H1 (cell line): Measurements from ENCODE around the gene GOSR1. TPM values are rescaled to one million over a fixed set of nuclear protein-coding genes. Genes with fewer than 3 reads are reported as not detected.

Experiments used
- CTCF ChIA-PET: fragments of 300-600 bp; sonication (Branson Sonifier 250); formaldehyde crosslinking; loops from one replicate; lab custom pipeline; 2021; ENCODE audit not compliant: partially characterized antibody; lab: Charles Lee
- POLR2A ChIA-PET: fragments of 300-600 bp; sonication (Branson Sonifier 250); formaldehyde crosslinking; loops from one replicate; lab custom pipeline; 2021; ENCODE audit warnings: inconsistent platforms; ENCODE audit not compliant: partially characterized antibody; lab: Charles Lee
- DNase-seq, 2 experiments: peaks; one replicate each; pipeline versions ENCODE4 v3.0.0 to v3.0.0-alpha.2; 2010 to 2022; ENCODE audit warnings: low spot score in 2 of 2, low read depth in 1 of 2, mixed read lengths in 1 of 2
- FAIRE-seq: peaks from 2 replicates; lab custom pipeline; 2011; peaks lifted over from hg19 to GRCh38; lab: Jason Lieb, UNC
- H2AFZ ChIP-seq: 2 replicates; pipeline ENCODE4 v1.8.1; 2012; ENCODE audit warnings: low read length, inconsistent platforms
- H2AK5ac ChIP-seq: 2 replicates; pipeline ENCODE4 v1.6.1; 2013; ENCODE audit warnings: low read depth, low read length
- H2BK120ac ChIP-seq: replicated peaks from 2 replicates; pipeline ENCODE3; 2013; ENCODE audit warnings: low read depth, low read length, inconsistent platforms
- H2BK12ac ChIP-seq: 2 replicates; pipeline ENCODE4 v1.6.1; 2013; ENCODE audit warnings: low read depth, low read length
- H2BK15ac ChIP-seq: 2 replicates; pipeline ENCODE4 v1.6.1; 2013; ENCODE audit warnings: low read length
- H2BK20ac ChIP-seq: 2 replicates; pipeline ENCODE4 v1.6.1; 2013; ENCODE audit warnings: low read length
- H2BK5ac ChIP-seq: 2 replicates; pipeline ENCODE4 v1.6.1; 2013; ENCODE audit warnings: low read depth, low read length
- H3K14ac ChIP-seq: 2 replicates; pipeline ENCODE4 v1.6.1; 2013; ENCODE audit warnings: inconsistent platforms; ENCODE audit not compliant: insufficient read length
- H3K18ac ChIP-seq: 2 replicates; pipeline ENCODE4 v1.6.1; 2013; ENCODE audit warnings: low read length; ENCODE audit errors: extremely low read depth
- H3K23ac ChIP-seq: 2 replicates; pipeline ENCODE4 v1.6.1; 2013; ENCODE audit warnings: inconsistent platforms; ENCODE audit not compliant: insufficient read length
- H3K23me2 ChIP-seq: 2 replicates; pipeline ENCODE4 v1.6.1; 2013; ENCODE audit warnings: low read depth, low read length
- H3K27ac ChIP-seq: 2 replicates; pipeline ENCODE4 v1.6.1; 2011; ENCODE audit warnings: low read depth, low read length, inconsistent platforms
- H3K27me3 ChIP-seq, 4 experiments: replicated peaks in 1 of 4; 1 replicate in 1 of 4; 2 replicates in 3 of 4; pipeline versions ENCODE4 v1.6.1 to v1.8.1; 2011 to 2013; ENCODE audit warnings: low read length in 3 of 4, mild to moderate bottlenecking in 3 of 4, inconsistent platforms in 2 of 4, mixed read lengths in 2 of 4, moderate library complexity in 1 of 4; ENCODE audit not compliant: control insufficient read depth in 3 of 4, insufficient read depth in 3 of 4; ENCODE audit errors: extremely low read depth in 1 of 4
- H3K36me3 ChIP-seq, 4 experiments: 2 replicates each; pipeline versions ENCODE4 v1.6.1 to v1.8.1; 2011 to 2013; ENCODE audit warnings: mild to moderate bottlenecking in 4 of 4, low read length in 3 of 4, moderate library complexity in 2 of 4, control low read depth in 1 of 4, inconsistent platforms in 1 of 4; ENCODE audit not compliant: insufficient read depth in 4 of 4, control insufficient read depth in 2 of 4
- H3K4ac ChIP-seq: replicated peaks from 2 replicates; pipeline ENCODE3; 2013; ENCODE audit warnings: low read length, low read depth, mixed read lengths, inconsistent platforms; ENCODE audit not compliant: insufficient read length
- H3K4me1 ChIP-seq, 4 experiments: replicated peaks in 1 of 4; 1 replicate in 1 of 4; 2 replicates in 3 of 4; pipeline versions ENCODE4 v1.6.1 to v1.8.1; 2011 to 2013; ENCODE audit warnings: low read length in 3 of 4, inconsistent platforms in 2 of 4, mixed read lengths in 1 of 4; ENCODE audit not compliant: insufficient read depth in 4 of 4, control insufficient read depth in 3 of 4
- H3K4me2 ChIP-seq, 2 experiments: 2 replicates each; pipeline versions ENCODE4 v1.6.1 to v1.8.1; 2011 to 2013; ENCODE audit warnings: low read depth in 2 of 2, low read length in 2 of 2, control low read depth in 1 of 2, inconsistent platforms in 1 of 2, mild to moderate bottlenecking in 1 of 2; ENCODE audit not compliant: insufficient read depth in 1 of 2
- H3K4me3 ChIP-seq, 4 experiments: fragments of 200-600, 300-600 bp in 1 of 4; sonication (generic), shearing (Covaris generic), sonication (Bioruptor Twin) in 1 of 4; 2 replicates each; pipeline versions ENCODE4 v1.5.1 to v1.8.1; 2011 to 2016; ENCODE audit warnings: low read length in 4 of 4, low read depth in 3 of 4, control low read depth in 2 of 4, inconsistent platforms in 2 of 4, mild to moderate bottlenecking in 2 of 4, mixed read lengths in 1 of 4, moderate library complexity in 1 of 4; ENCODE audit not compliant: insufficient read depth in 2 of 4; ENCODE audit errors: extremely low read depth in 1 of 4
- H3K56ac ChIP-seq: replicated peaks from 2 replicates; pipeline ENCODE3; 2013; ENCODE audit warnings: low read depth, mild to moderate bottlenecking, mixed read lengths, low read length, inconsistent platforms; ENCODE audit not compliant: insufficient read length
- H3K79me1 ChIP-seq: 2 replicates; pipeline ENCODE4 v1.6.1; 2013; ENCODE audit warnings: low read depth, low read length, control low read depth
- H3K79me2 ChIP-seq, 2 experiments: 2 replicates each; pipeline versions ENCODE4 v1.6.1 to v1.8.1; 2012 to 2013; ENCODE audit warnings: low read length in 2 of 2, mild to moderate bottlenecking in 2 of 2, inconsistent platforms in 1 of 2; ENCODE audit not compliant: insufficient read depth in 2 of 2, control insufficient read depth in 1 of 2
- H3K9ac ChIP-seq, 4 experiments: replicated peaks in 1 of 4; 1 replicate in 1 of 4; 2 replicates in 3 of 4; pipeline versions ENCODE4 v1.6.1 to v1.8.1; 2011 to 2013; ENCODE audit warnings: low read depth in 3 of 4, low read length in 3 of 4, control low read depth in 2 of 4, mild to moderate bottlenecking in 2 of 4, moderate library complexity in 2 of 4, inconsistent platforms in 1 of 4; ENCODE audit errors: extremely low read depth in 1 of 4
- H3K9me3 ChIP-seq, 2 experiments: 2 replicates each; pipeline versions ENCODE4 v1.6.1 to v1.8.1; 2012 to 2013; ENCODE audit warnings: mild to moderate bottlenecking in 2 of 2, moderate library complexity in 2 of 2, control low read depth in 1 of 2, inconsistent platforms in 1 of 2, low read depth in 1 of 2, low read length in 1 of 2, mixed read lengths in 1 of 2; ENCODE audit not compliant: insufficient read depth in 2 of 2
- H4K20me1 ChIP-seq, 2 experiments: replicated peaks in 1 of 2; 2 replicates each; pipeline versions ENCODE3 to v1.8.1; 2011 to 2013; ENCODE audit warnings: inconsistent platforms in 2 of 2, low read length in 2 of 2, mild to moderate bottlenecking in 1 of 2; ENCODE audit not compliant: insufficient read depth in 2 of 2, control insufficient read depth in 1 of 2
- H4K5ac ChIP-seq: 2 replicates; pipeline ENCODE4 v1.6.1; 2013; ENCODE audit warnings: low read length, low read depth, mixed read lengths, inconsistent platforms; ENCODE audit not compliant: insufficient read length
- H4K8ac ChIP-seq: 2 replicates; pipeline ENCODE4 v1.8.0; 2013; ENCODE audit warnings: mild to moderate bottlenecking, moderate library complexity, low read length, inconsistent platforms; ENCODE audit not compliant: insufficient read depth; ENCODE audit errors: extremely low read depth
- H4K91ac ChIP-seq: replicated peaks from 2 replicates; pipeline ENCODE3; 2013; ENCODE audit warnings: low read length, mixed read lengths, inconsistent platforms; ENCODE audit not compliant: insufficient read length
- BRCA1 ChIP-seq: IDR thresholded peaks from 2 replicates; pipeline ENCODE4 v1.6.1; 2012; ENCODE audit warnings: low read depth, low read length, improper control_type of control experiment
- CBX5 ChIP-seq: fragments of 300-800, 300-1000 bp; sonication (generic); IDR thresholded peaks from 2 replicates; pipeline ENCODE4 v1.7.1; 2016; ENCODE audit warnings: antibody characterized with exemption, low read length, low read depth
- CBX8 ChIP-seq: fragments of 300-800, 300-1000 bp; sonication (generic); IDR thresholded peaks from 2 replicates; pipeline ENCODE4 v1.7.1; 2016; ENCODE audit warnings: low read depth, low read length, borderline replicate concordance
- EZH2 ChIP-seq: fragments of 200-600 bp; sonication (generic); IDR thresholded peaks from 2 replicates; pipeline ENCODE4 v1.7.1; 2012; ENCODE audit warnings: low read depth, mild to moderate bottlenecking, moderate library complexity, low read length, inconsistent platforms; ENCODE audit not compliant: severe bottlenecking
- FOSL1 ChIP-seq: IDR thresholded peaks from 2 replicates; pipeline ENCODE4 v1.6.1; 2011; ENCODE audit warnings: mild to moderate bottlenecking, low read depth, low read length, moderate library complexity; ENCODE audit not compliant: insufficient read depth
- GABPA ChIP-seq: IDR thresholded peaks from 2 replicates; pipeline ENCODE4 v1.6.1; 2011; ENCODE audit warnings: mild to moderate bottlenecking, low read length, moderate library complexity, borderline replicate concordance; ENCODE audit not compliant: insufficient read depth
- GTF2F1 ChIP-seq: IDR thresholded peaks from 2 replicates; pipeline ENCODE4 v1.6.1; 2012; ENCODE audit warnings: low read depth, low read length, improper control_type of control experiment, borderline replicate concordance
- JUND ChIP-seq: IDR thresholded peaks from 2 replicates; pipeline ENCODE4 v1.6.1; 2011; ENCODE audit warnings: mild to moderate bottlenecking, improper control_type of control experiment, low read length
- MAX ChIP-seq: IDR thresholded peaks from 2 replicates; pipeline ENCODE4 v1.6.1; 2012; ENCODE audit warnings: inconsistent platforms
- RAD21 ChIP-seq, 2 experiments: IDR thresholded peaks in 1 of 2; conservative IDR thresholded peaks in 1 of 2; 2 replicates each; pipeline ENCODE4 v1.6.1; 2011; ENCODE audit warnings: low read depth in 2 of 2, low read length in 2 of 2, improper control_type of control experiment in 1 of 2, inconsistent platforms in 1 of 2, mild to moderate bottlenecking in 1 of 2, moderate library complexity in 1 of 2
- SIN3A ChIP-seq, 2 experiments: IDR thresholded peaks in 1 of 2; conservative IDR thresholded peaks in 1 of 2; 2 replicates each; pipeline ENCODE4 v1.6.1; 2011 to 2012; ENCODE audit warnings: low read length in 2 of 2, improper control_type of control experiment in 1 of 2, low read depth in 1 of 2, mild to moderate bottlenecking in 1 of 2
- SIX5 ChIP-seq: IDR thresholded peaks from 2 replicates; pipeline ENCODE4 v1.6.1; 2011; ENCODE audit warnings: mild to moderate bottlenecking, low read depth, low read length
- TBP ChIP-seq: IDR thresholded peaks from 2 replicates; pipeline ENCODE4 v1.6.1; 2011; ENCODE audit warnings: low read depth, low read length, improper control_type of control experiment
- WGBS, 2 experiments: shearing (Covaris generic) in 1 of 2; methylation state at CpG; one replicate each; pipeline versions ENCODE4 v1.1.6 to v1.1.7; 2013 to 2015; ENCODE audit warnings: low lambda C conversion rate in 2 of 2, mixed read lengths in 2 of 2, inconsistent platforms in 1 of 2, low coverage in 1 of 2, missing lambda C conversion rate in 1 of 2; ENCODE audit not compliant: insufficient replicate concordance in 2 of 2, insufficient coverage in 1 of 2, insufficient read length in 1 of 2; ENCODE audit errors: extremely low coverage in 1 of 2, missing lambda C conversion rate in 1 of 2; 5-methylcytosine and 5-hydroxymethylcytosine counted together
- polyA plus RNA-seq, 7 experiments: library from polyadenylated mRNA; depleted of rRNA in 3 of 7; stranded (reverse) in 5 of 7; unstranded in 2 of 7; fragments of >200 nt in 5 of 7; fragments of 200-250 nt in 2 of 7; gene quantifications; 1 replicate in 5 of 7; 2 replicates in 1 of 7; 4 replicates in 1 of 7; pipeline versions ENCODE4 v1.2.1 to v1.2.3, GENCODE V29; 2011 to 2013; ENCODE audit warnings: missing spikeins in 2 of 7, mixed read lengths in 2 of 7
- total RNA-seq: library from RNA; stranded (reverse); fragmentation: NEBNext Ultra II Directional; extraction: Animal tissue kit (Norgen Biotek cat#: 25700); gene quantifications from 2 replicates; pipeline ENCODE4 v1.2.1, GENCODE V29; 2021

Gene GOSR1
- total and polyA plus RNA-seq, 2 of the 8 experiments (the other 6 are each of a cell fraction or from before 2014, with no cell fraction given), result 9.2 to 43.3 TPM

DNA sequence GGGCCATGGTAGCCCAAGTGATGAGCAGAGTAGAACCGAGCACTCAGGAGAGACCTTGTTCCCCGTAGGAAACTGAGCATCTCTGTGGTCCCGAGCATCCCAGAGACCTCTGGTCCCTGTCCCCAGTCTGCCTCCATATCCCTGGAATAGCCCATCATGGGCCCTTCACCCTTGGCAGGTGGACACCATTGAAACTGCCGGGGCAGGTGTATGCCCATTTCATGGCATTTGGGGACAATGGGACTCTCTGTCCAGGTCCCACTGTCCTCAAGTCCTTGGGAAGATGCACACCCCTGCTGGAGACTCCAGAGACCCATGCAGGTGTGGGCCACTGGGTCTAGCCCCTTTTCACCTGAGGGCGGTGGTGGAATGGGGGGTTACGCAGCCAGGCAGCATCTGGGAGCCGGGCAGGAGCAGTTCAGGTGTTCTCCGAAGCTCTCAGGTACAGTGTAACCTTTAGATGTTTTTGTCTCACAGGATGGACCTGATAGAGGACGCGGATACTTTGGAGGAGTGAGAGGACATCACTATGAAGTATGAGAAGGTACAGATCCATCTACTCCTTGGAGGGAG is 75.9 kb downstream of the GOSR1 start:
- Histone ChIP-seq H4K8ac (no peak overlapping the region; the same call in 1 of the 2 replicates), H4K5ac (no peak overlapping the region), H3K4ac (no peak overlapping the region), H2AK5ac (no peak overlapping the region), H3K27me3 (no peaks in the 10 kb centered on the region), H3K4me1 (no peaks in the 10 kb centered on the region), H3K79me2 (no peaks in the 10 kb centered on the region), H2BK120ac (no peak overlapping the region), H3K4me3 (no peak overlapping the region), H3K9ac (no peak overlapping the region), H2BK12ac (no peak overlapping the region), H3K14ac (no peak overlapping the region), H2BK20ac (no peak overlapping the region), H3K36me3 (no peaks in the 10 kb centered on the region), H3K23ac (no peak overlapping the region), H3K9me3 (no peaks in the 10 kb centered on the region), H4K20me1 (no peaks in the 10 kb centered on the region), H3K18ac (no peak overlapping the region), H3K79me1 (no peaks in the 10 kb centered on the region), H2BK15ac (no peak overlapping the region), H3K56ac (no peak overlapping the region), H3K23me2 (no peaks in the 10 kb centered on the region), H4K91ac (no peak overlapping the region), H3K27ac (no peak overlapping the region), H3K4me2 (no peak overlapping the region), H2AFZ (no peak overlapping the region), H2BK5ac (no peak overlapping the region)
- CTCF ChIA-PET, result interaction anchor here (2.2 kb wide), 1 partner anchor 75 kb away, joined by 5 read pairs; no protein-coding TSS in a partner anchor
- POLR2A ChIA-PET, result no interaction called here
- FAIRE-seq, result no peak
- WGBS, 2 experiments, result 95% methylated on average over 10 of the region's 10 CpGs; no CpG with 5 or more reads in 1 of the 2 experiments
- DNase-seq, result peak in 1 of 2 experiments; percentile 20
- TF ChIP-seq SIN3A (conservative IDR thresholded peaks at IDR 0.05 in 1 of 2, IDR thresholded peaks at IDR 0.05 in 1 of 2; ENCODE audit: low read depth in 1 of 2, low read length in 2 of 2) (no peak), MAX (no peak), TBP (no peak), CBX8 (no peak), RAD21 (IDR thresholded peaks at IDR 0.05 in 1 of 2, conservative IDR thresholded peaks at IDR 0.05 in 1 of 2; ENCODE audit: low read depth in 2 of 2, low read length in 2 of 2) (no peak), FOSL1 (no peak), SIX5 (no peak), JUND (no peak), EZH2 (no peak), GTF2F1 (no peak), GABPA (no peak), BRCA1 (no peak), CBX5 (no peak)
